GM19467 (cell line): ENCODE data around the gene SESTD1.
"Not testable (repeated sequence)": the region's sequence is repeated elsewhere in the genome, so short reads cannot be mapped to it uniquely, and the experiment has no call there.

Source experiments
- ATAC-seq: cut with Tn5 transposase; IDR thresholded peaks from one replicate; pipeline ENCODE4 v1.9.1; 2021; ENCODE audit warnings: mild to moderate bottlenecking, moderate library complexity; ENCODE audit not compliant: unreplicated experiment

The SESTD1 gene

GRCh38 chr2:179266271-179266670 is 1.6 kb upstream of the SESTD1 start:
- no peak for ATAC-seq

DNA sequence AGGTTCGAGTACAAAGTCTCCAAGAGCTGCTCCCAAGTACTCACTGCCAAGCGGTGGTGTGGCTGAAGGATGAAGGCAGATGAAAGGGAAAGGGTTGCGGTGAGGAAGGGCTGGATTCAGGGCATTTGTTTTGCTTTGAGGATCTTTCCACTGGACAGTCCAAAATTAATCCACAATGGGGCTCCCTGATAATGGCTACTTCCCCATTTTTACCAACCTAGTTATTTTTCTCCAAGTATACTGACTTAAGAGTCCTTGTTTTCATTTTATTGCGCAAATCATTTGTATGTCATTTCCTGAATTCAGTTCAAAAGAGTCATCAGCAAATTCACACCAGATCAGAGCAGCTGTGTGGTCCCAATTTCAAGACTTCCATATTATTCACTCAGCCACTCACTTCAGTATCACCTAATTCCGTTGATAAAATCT is 464 bp upstream of the SESTD1 start:
- ATAC-seq = no peak

- peak; percentile 33 for ATAC-seq
Measured at GRCh38 chr2:179263446-179264367, 925 bp downstream of the SESTD1 start.

DNA sequence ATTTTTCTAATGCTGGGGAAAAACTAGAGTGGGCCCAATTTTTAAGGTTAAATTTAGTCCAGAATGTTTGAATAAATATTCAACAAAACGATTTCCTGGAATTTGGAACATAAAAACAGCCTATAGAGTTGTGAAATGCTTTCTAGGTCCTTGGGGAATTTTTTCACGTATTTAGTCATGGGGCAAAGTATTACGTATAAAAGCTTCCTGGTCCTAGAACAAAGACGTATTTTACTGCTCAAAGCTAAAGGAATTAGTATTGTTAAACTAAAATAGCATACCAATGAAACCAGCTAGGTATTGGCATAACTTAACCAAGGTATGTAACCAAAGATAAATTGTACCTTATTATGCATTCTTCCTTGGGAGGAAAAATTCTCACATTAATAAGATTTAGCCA is 1.6 kb downstream of the SESTD1 start:
- ATAC-seq = no peak

- no peak for ATAC-seq
Measured at GRCh38 chr2:179262077-179262660, 2.5 kb downstream of the SESTD1 start.

- ATAC-seq = no peak
Measured at GRCh38 chr2:179261151-179261825, 3.3 kb downstream of the SESTD1 start.

DNA sequence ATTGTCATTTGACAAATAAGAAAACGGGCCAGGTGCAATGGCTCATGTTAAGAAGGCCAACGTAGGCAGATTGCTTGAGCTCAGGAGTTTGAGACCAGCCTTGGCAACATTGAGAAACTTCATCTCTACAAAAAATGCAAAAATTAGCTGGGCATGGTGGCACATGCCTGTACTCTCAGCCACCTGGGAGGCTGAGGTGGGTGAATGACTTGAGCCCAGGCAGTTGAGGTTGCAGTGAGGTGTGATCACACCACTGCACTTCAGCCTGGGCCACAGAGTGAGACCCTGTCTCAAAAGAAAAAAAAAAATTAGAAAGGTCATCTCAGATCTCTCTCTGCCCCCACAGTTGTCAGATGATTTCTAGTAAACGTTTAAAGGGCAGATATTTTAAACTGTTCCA is 4.4 kb downstream of the SESTD1 start:
- ATAC-seq = no peak

DNA sequence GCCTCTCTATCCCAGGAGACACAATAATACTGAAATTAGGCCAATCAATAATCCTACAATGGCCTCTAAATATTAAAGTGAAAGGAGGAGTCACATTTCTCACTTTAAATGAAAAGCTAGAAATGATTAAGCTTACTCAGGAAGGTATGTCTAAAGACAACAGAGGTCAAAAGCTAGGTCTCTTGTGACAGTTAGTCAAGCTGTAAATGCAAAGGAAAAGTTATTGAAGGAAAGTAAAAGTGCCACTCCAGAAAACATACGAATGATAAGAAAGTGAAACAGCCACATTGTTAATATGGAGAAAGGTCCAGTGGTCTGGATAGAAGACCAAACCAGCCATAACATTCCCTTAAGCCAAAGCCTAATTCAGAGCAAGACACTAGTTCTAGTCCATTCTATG is 9.5 kb downstream of the SESTD1 start:
- no peak for ATAC-seq

DNA sequence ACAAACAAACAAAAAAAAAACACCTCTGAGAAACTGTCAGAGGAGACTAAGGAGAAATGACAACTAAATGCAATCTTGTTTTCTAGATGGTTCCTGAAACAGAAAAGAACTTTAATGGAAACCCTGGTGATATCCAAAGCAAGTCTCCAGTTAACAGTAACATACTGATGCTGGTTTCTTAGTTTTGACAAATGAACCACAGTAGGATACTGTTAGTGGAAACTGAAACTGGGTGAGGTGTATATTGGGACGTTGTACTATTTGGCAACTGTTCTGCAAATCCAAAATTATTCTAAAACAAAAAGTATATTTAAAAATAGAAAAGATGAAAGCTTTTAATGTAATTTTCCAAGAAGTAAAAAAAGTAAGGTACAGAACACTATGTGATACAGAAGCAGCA is 11.4 kb downstream of the SESTD1 start:
- peak; percentile 50 for ATAC-seq

DNA sequence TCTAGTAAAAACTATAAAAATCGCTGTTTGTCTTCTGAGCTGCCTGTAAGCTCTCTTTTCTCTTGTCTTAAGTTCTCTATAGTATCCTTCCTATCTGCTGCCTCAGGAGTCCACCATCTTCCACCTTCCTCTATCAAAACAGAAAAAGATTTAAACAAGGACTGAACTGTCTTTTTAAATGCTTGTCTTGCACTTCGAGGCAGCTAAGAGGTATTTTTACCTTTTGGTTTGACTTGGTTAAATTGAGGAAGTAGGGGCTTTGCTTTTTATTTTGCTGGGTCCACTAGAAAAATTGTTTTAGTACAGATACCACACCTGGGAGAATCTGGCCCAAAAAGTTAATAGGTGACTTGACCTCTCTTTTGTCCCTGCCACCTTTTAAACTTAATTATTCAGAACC is 12.2 kb downstream of the SESTD1 start:
- ATAC-seq = no peak

DNA sequence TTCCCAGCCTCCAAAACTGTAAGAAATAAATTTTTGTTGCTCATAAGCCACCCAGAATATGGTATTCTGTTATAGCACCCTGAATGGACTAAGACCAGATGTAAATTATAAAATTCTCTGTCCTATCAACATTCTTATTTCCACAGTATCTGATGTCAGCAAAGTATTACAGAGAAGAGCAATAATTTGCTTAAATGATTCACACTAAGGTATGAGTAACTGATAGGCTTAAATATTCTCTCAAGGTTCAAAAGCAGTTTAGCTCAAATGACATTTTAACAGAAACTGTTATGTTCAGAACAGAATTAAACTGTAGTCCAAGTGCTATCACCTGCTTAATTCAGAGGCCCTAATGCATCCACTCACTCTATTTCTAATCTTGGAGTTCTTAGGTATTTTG is 12.8 kb downstream of the SESTD1 start:
- ATAC-seq = no peak

GRCh38 chr2:179250848-179251504 is 13.7 kb downstream of the SESTD1 start:
- no peak for ATAC-seq

DNA sequence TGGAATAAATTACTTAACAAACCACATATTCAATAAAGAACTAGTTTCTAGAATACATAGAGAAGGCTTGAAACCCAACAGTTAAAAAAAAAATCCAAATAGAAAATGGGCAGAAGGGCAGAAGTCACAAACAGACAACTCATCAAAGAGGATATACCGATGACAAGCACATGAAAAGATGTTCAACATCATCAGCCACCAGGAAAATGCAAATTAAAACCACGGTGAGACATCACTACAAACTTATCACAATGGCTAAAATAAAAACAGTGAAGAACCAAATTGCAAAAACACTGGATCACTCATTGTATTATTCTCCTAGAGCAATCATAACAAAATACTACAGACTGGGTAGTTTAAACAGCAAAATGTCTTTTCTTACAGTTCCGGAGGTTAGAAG is 14.5 kb downstream of the SESTD1 start:
- no peak for ATAC-seq

DNA sequence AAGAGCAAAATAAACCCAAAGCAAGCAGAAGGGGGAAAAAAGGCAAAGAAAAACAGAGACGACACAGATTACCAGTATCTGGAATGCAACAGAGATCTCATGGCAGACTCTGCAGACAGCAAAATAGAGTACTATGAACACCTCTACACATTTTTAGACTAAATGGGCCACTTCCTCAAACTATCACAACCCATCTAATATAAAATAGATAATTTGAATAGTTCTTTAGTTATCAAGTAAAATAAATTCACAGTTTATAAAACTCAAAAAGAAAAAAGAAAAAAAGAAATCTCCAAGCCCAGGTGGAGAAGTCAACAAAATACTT is 16.6 kb downstream of the SESTD1 start:
- ATAC-seq = no peak

- no peak for ATAC-seq
Measured at GRCh38 chr2:179247318-179248023, 17.2 kb downstream of the SESTD1 start.

DNA sequence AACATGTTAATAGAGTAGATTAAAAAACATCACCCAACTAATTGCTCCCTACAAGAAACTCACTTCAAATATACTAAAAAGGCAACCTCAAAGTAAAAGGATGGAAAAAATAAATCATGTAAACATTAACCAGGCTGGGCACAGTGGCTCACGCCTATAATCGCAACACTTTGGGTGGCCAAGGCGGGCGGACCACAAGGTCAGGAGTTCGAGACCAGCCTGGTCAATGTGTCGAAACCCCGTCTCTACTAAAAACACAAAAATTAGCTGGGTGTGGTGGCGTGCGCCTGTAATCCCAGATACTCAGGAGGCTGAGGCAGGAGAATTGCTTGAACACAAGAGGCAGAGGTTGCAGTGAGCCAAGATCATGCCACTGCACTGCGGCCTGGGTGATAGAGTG is 18.8 kb downstream of the SESTD1 start:
- not testable (repeated sequence) for ATAC-seq

- ATAC-seq = no peak
Measured at GRCh38 chr2:179243046-179243445, 21.6 kb downstream of the SESTD1 start.

DNA sequence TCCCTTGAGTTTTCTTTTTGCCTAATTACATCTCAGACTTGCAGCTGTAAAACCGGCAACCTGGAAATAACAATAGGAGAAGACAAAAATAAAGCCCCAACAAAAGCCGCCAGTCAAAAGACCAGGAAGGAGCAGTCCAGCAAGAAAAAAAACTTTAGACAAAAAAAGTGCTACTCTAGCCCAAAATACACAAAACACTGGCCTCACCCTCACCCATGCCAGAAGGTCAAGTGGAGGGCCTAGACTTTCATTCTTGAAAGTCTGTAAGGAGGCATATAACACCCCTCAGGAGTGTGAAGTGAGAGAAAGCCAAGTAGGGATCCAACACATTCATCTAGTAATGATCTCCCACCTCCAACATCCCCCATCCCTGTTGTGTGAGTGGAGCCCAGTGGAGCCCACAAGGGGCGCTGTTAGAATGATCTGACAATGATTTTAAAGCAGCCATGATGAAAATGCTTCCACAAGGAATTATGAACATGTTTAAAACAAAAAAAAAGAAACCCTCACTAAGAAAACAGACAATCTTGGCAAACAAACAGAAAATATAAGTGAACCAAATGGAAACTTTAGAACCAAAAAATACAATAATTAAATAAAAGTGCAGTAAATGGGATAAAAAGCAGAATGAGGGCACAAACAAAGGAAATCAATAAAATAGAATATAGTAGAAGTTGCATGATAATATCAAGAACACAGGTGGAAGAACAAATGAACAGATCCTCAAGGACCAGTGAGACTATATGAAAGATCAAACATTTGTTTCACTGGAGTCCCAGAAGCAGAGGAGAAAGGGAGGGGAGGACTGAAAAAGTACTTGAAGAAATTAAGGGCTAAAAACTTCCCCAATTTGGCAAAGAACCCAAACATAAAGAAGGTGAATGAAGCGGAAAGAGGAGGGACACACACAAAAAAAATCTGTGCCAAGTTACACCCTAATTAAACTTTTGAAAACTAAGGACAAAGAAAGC is 23.9 kb downstream of the SESTD1 start:
- no peak for ATAC-seq

GRCh38 chr2:179239838-179240237 is 24.8 kb downstream of the SESTD1 start:
- no peak for ATAC-seq

DNA sequence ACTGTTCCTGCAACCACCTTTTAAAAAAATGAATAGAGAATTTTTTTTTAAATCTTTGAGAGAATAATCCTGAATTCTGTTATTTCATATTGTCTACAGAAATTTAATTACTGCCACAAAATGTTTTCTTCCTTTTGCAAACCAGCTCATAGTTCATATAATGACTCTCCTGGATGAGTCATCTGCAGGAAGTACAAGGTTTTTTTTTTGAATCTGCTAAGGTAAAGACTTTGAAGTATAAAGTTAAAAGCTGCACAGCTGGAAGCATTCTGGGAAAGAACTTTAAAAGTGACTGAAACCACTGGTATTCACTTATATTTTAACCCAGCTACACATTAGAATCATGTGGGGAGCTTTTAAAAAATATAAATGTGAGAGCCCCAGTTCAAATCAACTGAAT is 25.4 kb downstream of the SESTD1 start:
- no peak for ATAC-seq
